Duodenal mucosa (tissue), 2 donors: Measurements from ENCODE around the gene FBXL4.

Source experiments
- H3K27ac ChIP-seq: one replicate; pipeline ENCODE4 v1.7.0; 2013; ENCODE audit warnings: low read depth, low read length
- H3K27me3 ChIP-seq, 2 donors: one replicate each; pipeline ENCODE4 v1.7.0; 2013; ENCODE audit warnings: low read length in 2 of 2, control low read depth in 1 of 2; ENCODE audit not compliant: insufficient read depth in 2 of 2, control insufficient read depth in 1 of 2
- H3K36me3 ChIP-seq, 2 donors: one replicate each; pipeline ENCODE4 v1.7.0; 2013; ENCODE audit warnings: low read length in 2 of 2, control low read depth in 1 of 2; ENCODE audit not compliant: insufficient read depth in 2 of 2, control insufficient read depth in 1 of 2
- H3K4me1 ChIP-seq, 2 donors: one replicate each; pipeline ENCODE4 v1.7.0; 2013; ENCODE audit warnings: low read length in 2 of 2, control low read depth in 1 of 2; ENCODE audit not compliant: insufficient read depth in 2 of 2, control insufficient read depth in 1 of 2
- H3K4me3 ChIP-seq, 2 donors: one replicate each; pipeline ENCODE4 v1.7.0; 2013; ENCODE audit warnings: low read length in 2 of 2, low read depth in 1 of 2
- H3K9ac ChIP-seq, 2 donors: one replicate each; pipeline ENCODE4 v1.7.0; 2013; ENCODE audit warnings: low read length in 2 of 2, low read depth in 1 of 2
- H3K9me3 ChIP-seq, 2 donors: one replicate each; pipeline ENCODE4 v1.7.0; 2013; ENCODE audit warnings: low read length in 2 of 2, control low read depth in 1 of 2; ENCODE audit not compliant: control insufficient read depth in 1 of 2

The FBXL4 gene

DNA sequence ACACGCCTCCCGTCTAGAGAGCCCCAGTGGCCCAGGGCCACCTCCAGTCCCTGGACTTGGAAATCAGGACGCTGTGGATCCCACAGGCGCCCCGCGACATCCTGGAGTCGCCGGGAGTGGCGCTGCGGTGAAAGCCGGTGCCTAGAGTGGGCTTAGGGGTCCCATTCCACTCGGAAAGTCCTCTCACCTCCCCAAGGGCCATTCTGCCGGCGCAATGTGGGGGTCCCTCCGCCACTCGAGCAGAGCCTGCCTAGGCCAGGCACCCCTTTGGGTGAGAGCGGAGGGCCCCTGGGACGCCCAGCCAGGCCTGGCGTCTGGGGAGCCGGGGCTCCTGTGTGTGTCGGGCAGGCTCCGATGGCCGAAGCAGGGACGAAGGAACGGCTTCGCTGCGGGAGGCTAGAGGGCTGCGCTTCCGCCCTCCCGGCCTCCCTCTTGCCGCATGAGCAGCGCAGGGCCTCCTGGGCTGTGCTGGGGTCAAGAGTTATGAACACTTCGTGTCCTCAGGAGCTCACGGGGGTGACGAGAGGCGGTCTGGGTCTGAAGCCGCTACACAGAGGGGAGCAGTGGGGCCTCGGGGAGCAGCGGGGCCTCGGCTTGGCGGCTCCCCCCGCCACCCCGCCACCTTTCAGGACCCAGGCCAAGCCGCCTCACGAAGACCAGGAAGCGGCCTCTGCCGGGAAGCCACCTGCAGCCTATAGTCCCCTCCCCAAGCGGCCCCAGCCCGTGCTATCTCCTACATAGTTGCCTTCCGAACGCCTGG, 99.8 kb downstream of the FBXL4 start:
- Histone ChIP-seq H3K9ac (no peak overlapping the region), H3K4me3 (peak overlapping the region; percentile 22 to 34), H3K27me3 (peaks cover 65 to 66% of the 10 kb centered on the region in 2 donors), H3K4me1 (peaks cover 7 to 12% of the 10 kb centered on the region in 2 donors), H3K36me3 (no peaks in the 10 kb centered on the region), H3K27ac (no peak overlapping the region), H3K9me3 (no peaks in the 10 kb centered on the region)

DNA sequence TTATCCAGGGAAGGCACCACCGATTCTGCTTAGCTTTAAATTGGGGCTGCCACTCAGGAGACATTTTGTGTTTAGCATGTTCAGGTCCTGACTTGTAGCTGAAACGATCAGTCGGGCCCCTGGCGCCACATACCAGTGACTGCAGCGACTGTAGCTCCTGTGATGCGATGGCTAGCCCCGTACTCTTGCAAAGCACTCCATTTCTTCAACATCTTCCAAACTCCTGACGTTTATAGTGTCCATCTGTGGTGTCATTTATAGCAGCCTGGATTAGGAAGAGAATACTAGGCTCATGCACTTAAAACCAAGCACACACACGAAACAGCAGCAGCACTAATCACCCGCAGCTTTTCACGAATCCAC, 100.3 kb downstream of the FBXL4 start:
- Histone ChIP-seq H3K27me3 (peaks cover 70 to 72% of the 10 kb centered on the region in 2 donors), H3K9me3 (no peaks in the 10 kb centered on the region), H3K9ac (no peak overlapping the region), H3K4me1 (peaks cover 7 to 12% of the 10 kb centered on the region in 2 donors), H3K27ac (no peak overlapping the region), H3K4me3 (peak overlapping the region; percentile 22 to 34), H3K36me3 (no peaks in the 10 kb centered on the region)

GRCh38 chr6:98846021-98846380, 101.7 kb downstream of the FBXL4 start:
- Histone ChIP-seq H3K27ac (no peak overlapping the region), H3K9me3 (no peaks in the 10 kb centered on the region), H3K9ac (no peak overlapping the region), H3K4me1 (peaks cover 7 to 12% of the 10 kb centered on the region in 2 donors), H3K4me3 (no peak overlapping the region), H3K27me3 (peaks cover 83 to 86% of the 10 kb centered on the region in 2 donors), H3K36me3 (no peaks in the 10 kb centered on the region)

DNA sequence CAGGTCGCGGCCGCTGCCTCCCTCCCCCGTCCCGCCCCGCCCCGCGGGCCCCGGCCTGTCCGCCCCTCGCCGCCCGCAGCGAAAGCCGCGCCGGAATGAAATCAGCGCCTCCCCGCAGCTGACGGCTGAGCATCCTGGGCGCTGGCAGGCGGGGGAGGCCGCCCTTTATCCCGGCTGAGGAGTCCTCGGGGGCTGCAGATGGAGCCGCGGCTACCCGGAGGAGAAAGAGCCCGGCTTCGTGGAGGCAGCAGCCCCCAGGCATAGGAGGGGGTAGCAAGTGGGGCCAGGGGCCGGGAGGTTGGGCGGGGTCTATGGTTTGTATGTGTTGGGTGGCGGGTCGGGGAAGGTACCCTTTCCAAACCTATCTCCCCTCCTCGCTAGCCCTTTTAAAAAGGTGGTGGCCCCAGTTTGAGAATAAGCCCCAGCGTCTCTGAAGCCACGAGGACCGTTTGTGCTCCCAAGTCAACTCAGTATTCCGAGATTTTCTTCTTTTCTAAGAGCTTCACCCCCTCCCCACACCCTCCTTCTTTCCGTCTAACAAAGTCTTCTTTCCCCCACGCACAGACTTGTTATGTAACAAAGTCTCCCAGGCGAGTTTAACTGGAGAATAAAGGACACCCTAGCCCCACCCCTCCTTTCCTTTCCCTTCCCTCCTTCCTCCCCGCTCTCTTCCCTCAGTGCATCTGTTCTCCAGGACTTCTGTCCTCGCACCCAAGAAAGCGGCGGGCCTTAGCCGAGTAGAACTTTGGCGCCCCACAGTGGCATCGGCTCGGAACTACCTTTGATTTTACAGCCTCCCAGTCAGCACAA, 102.3 kb downstream of the FBXL4 start:
- H3K9ac ChIP-seq: no peak overlapping the region
- peaks cover 85 to 91% of the 10 kb centered on the region in 2 donors for H3K27me3 ChIP-seq
- H3K4me3 ChIP-seq: no peak overlapping the region

DNA sequence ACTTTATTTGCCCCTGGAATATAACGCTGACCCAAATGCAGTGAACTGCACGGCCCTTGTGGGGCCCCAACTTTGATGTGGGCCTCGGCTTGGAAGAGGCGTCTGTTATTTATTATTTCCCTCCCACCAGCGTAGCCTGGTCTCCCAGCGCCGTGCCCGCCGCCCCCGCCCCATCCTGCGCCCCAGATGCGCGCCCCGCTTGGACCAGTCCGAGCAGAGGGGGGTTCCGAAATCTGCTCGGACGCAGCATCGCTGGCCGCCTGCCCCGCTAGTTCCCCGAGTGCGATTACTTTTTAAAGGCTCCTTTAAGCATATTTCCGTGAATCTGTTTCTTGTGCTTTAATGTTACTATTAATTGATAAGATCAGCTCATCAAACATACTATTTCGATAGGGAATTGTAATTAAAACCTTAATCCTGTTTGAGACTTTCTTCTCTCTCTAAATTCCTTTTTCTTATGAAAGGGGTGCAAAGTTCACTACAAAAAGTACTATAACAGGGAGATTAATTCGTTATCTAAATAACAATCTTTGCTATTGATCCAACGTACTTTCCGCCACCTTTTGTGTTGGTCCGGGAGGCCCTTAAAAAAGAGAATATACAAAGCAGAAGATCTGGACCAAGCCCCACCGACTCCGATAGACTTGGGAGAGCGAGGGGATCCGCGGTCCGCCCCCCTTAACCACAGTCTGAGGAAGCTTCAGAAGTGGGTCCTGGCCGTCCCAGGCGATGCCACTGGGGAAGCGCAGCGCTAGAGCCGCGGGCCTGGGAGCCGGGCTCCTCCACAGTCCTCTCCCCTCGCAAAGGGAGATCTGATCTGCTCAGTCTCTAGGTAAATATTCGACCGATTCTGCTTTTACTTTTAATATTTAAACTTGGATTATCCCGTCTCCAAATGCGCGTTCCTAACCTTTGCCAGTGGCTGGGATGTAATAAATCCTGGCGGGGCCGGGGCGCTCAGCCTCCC, 103.2 kb downstream of the FBXL4 start:
- Histone ChIP-seq H3K9me3 (no peaks in the 10 kb centered on the region), H3K4me1 (peaks cover 7 to 12% of the 10 kb centered on the region in 2 donors), H3K36me3 (no peaks in the 10 kb centered on the region), H3K4me3 (peak overlapping the region; percentile 21 to 29), H3K27me3 (peaks cover 94 to 98% of the 10 kb centered on the region in 2 donors), H3K9ac (no peak overlapping the region), H3K27ac (no peak overlapping the region)

More for the DNA sequence above, 102.3 kb downstream of the FBXL4 start:
- no peaks in the 10 kb centered on the region for H3K9me3 ChIP-seq
- no peaks in the 10 kb centered on the region for H3K36me3 ChIP-seq
- H3K4me1 ChIP-seq: peaks cover 7 to 12% of the 10 kb centered on the region in 2 donors
- no peak overlapping the region for H3K27ac ChIP-seq

GRCh38 chr6:98843271-98844243, 104.2 kb downstream of the FBXL4 start:
- Histone ChIP-seq H3K9me3 (no peaks in the 10 kb centered on the region), H3K36me3 (no peaks in the 10 kb centered on the region), H3K4me1 (peaks cover 7 to 12% of the 10 kb centered on the region in 2 donors), H3K27ac (no peak overlapping the region), H3K4me3 (no peak overlapping the region), H3K27me3 (peaks cover 89 to 96% of the 10 kb centered on the region in 2 donors), H3K9ac (no peak overlapping the region)

GRCh38 chr6:98842342-98843180, 105.2 kb downstream of the FBXL4 start:
- H3K36me3 ChIP-seq: no peaks in the 10 kb centered on the region
- no peak overlapping the region for H3K4me3 ChIP-seq
- no peaks in the 10 kb centered on the region for H3K9me3 ChIP-seq
- peaks cover 5 to 7% of the 10 kb centered on the region in 2 donors for H3K4me1 ChIP-seq
- no peak overlapping the region for H3K9ac ChIP-seq
- H3K27ac ChIP-seq: no peak overlapping the region
- H3K27me3 ChIP-seq: peaks cover 85 to 95% of the 10 kb centered on the region in 2 donors

- peaks cover 4 to 7% of the 10 kb centered on the region in 2 donors for H3K4me1 ChIP-seq
- no peak overlapping the region for H3K9ac ChIP-seq
- no peak overlapping the region for H3K4me3 ChIP-seq
- H3K36me3 ChIP-seq: no peaks in the 10 kb centered on the region
- H3K27me3 ChIP-seq: peaks cover 85 to 95% of the 10 kb centered on the region in 2 donors
- H3K27ac ChIP-seq: no peak overlapping the region
- H3K9me3 ChIP-seq: no peaks in the 10 kb centered on the region
Observed at GRCh38 chr6:98841621-98842341, 106.0 kb downstream of the FBXL4 start.
